HepG2 (cell line): ENCODE data around the gene OGFOD3. TPM values are rescaled to one million over a fixed set of nuclear protein-coding genes. Genes with fewer than 3 reads are reported as not detected.

Source experiments
- ARNTL ChIP-seq: sonication (generic); formaldehyde crosslinking; IDR thresholded peaks from 2 replicates; pipeline ENCODE4 v1.4.0; 2020; ENCODE audit warnings: mild to moderate bottlenecking, missing genetic modification reagents
- ATM ChIP-seq: fragments of 450-650 bp; IDR thresholded peaks from 2 replicates; pipeline ENCODE4 v1.7.1; 2017; ENCODE audit warnings: mild to moderate bottlenecking, borderline replicate concordance
- DPF2 ChIP-seq: sonication (generic); formaldehyde crosslinking; IDR thresholded peaks from 2 replicates; pipeline ENCODE4 v1.4.0; 2020; ENCODE audit warnings: mild to moderate bottlenecking, low read depth, missing genetic modification reagents, borderline replicate concordance
- HOXD1 ChIP-seq: sonication (generic); formaldehyde crosslinking; IDR thresholded peaks from 2 replicates; pipeline ENCODE4 v1.5.0; 2020; ENCODE audit warnings: missing genetic modification reagents
- MBNL3 ChIP-seq: fragments of 250-450 bp; sonication (Bioruptor Pico); conservative IDR thresholded peaks from 2 replicates; pipeline ENCODE4 v1.8.0; 2022; ENCODE audit warnings: mild to moderate bottlenecking, inconsistent platforms
- NFKB2 ChIP-seq: sonication (generic); formaldehyde crosslinking; IDR thresholded peaks from 2 replicates; pipeline ENCODE4 v1.4.0; 2020; ENCODE audit warnings: missing genetic modification reagents, borderline replicate concordance
- PHF8 ChIP-seq: sonication (generic); formaldehyde crosslinking; IDR thresholded peaks from 2 replicates; pipeline ENCODE4 v1.5.0; 2020; ENCODE audit warnings: missing genetic modification reagents
- RERE ChIP-seq: IDR thresholded peaks from 2 replicates; pipeline ENCODE4 v1.6.1; 2016; ENCODE audit warnings: low read depth, missing genetic modification reagents, missing compliant biosample characterization
- SCMH1 ChIP-seq: sonication (generic); formaldehyde crosslinking; IDR thresholded peaks from 2 replicates; pipeline ENCODE4 v1.9.0; 2021; ENCODE audit warnings: missing genetic modification reagents, mild to moderate bottlenecking, borderline replicate concordance
- TCF7 ChIP-seq: sonication (generic); IDR thresholded peaks from 2 replicates; pipeline ENCODE4 v1.6.1; 2016; ENCODE audit warnings: antibody characterized with exemption, low read depth
- ZC3H4 ChIP-seq: sonication (generic); formaldehyde crosslinking; IDR thresholded peaks from 2 replicates; pipeline ENCODE4 v1.4.0; 2020; ENCODE audit warnings: missing genetic modification reagents, borderline replicate concordance
- ZNF34 ChIP-seq: sonication (generic); formaldehyde crosslinking; IDR thresholded peaks from 2 replicates; pipeline ENCODE4 v1.4.0; 2020; ENCODE audit warnings: mild to moderate bottlenecking, missing genetic modification reagents, borderline replicate concordance
- ZNF44 ChIP-seq: sonication (generic); formaldehyde crosslinking; IDR thresholded peaks from 2 replicates; pipeline ENCODE4 v1.5.1; 2020; ENCODE audit warnings: mild to moderate bottlenecking, missing genetic modification reagents
- ZNF460 ChIP-seq: sonication (generic); formaldehyde crosslinking; IDR thresholded peaks from 2 replicates; pipeline ENCODE4 v1.5.1; 2020; ENCODE audit warnings: missing genetic modification reagents, mild to moderate bottlenecking, borderline replicate concordance
- ZNF530 ChIP-seq: sonication (generic); formaldehyde crosslinking; IDR thresholded peaks from 2 replicates; pipeline ENCODE4 v1.5.0; 2020; ENCODE audit warnings: low read depth, mild to moderate bottlenecking, missing genetic modification reagents
- ZNF564 ChIP-seq: sonication (generic); formaldehyde crosslinking; IDR thresholded peaks from 2 replicates; pipeline ENCODE4 v1.8.1; 2023; ENCODE audit warnings: mild to moderate bottlenecking, missing genetic modification reagents
- ZNF567 ChIP-seq: sonication (generic); formaldehyde crosslinking; IDR thresholded peaks from 2 replicates; pipeline ENCODE4 v1.8.1; 2023; ENCODE audit warnings: mild to moderate bottlenecking, missing genetic modification reagents, borderline replicate concordance
- ZNF572 ChIP-seq: sonication (generic); formaldehyde crosslinking; IDR thresholded peaks from 2 replicates; pipeline ENCODE4 v1.5.1; 2020; ENCODE audit warnings: mild to moderate bottlenecking, missing genetic modification reagents
- ZNF598 ChIP-seq: sonication (generic); formaldehyde crosslinking; IDR thresholded peaks from 2 replicates; pipeline ENCODE4 v1.5.1; 2020; ENCODE audit warnings: mild to moderate bottlenecking, missing genetic modification reagents, borderline replicate concordance
- ZNF879 ChIP-seq: sonication (generic); formaldehyde crosslinking; IDR thresholded peaks from 2 replicates; pipeline ENCODE4 v1.8.1; 2023; ENCODE audit warnings: missing genetic modification reagents
- polyA plus RNA-seq, 8 experiments: library from polyadenylated mRNA; depleted of rRNA in 3 of 8; stranded (reverse) in 7 of 8; unstranded in 1 of 8; fragments of >200 nt; fragmentation: Illumina TruSeq in 4 of 8; extraction: Trizol in 4 of 8; gene quantifications; 2 replicates each; pipeline versions ENCODE4 v1.2.1 to v1.2.3, GENCODE V29; 2011 to 2016; ENCODE audit warnings: low read depth in 4 of 8, missing spikeins in 1 of 8, mixed read lengths in 1 of 8; ENCODE audit not compliant: insufficient read depth in 1 of 8
- total RNA-seq, 5 experiments: library from RNA; depleted of rRNA; stranded (reverse); fragments of >200 nt; fragmentation: Illumina TruSeq; extraction: Trizol; gene quantifications; 2 replicates each; pipeline ENCODE4 v1.2.3, GENCODE V29; 2016; ENCODE audit warnings: low read depth in 1 of 5
- TF ChIP-seq, protein P1 (sequence below): sonication (generic); formaldehyde crosslinking; IDR thresholded peaks from 2 replicates; pipeline ENCODE4 v1.8.0; 2022; ENCODE audit warnings: mild to moderate bottlenecking, missing genetic modification reagents, borderline replicate concordance
- TF ChIP-seq, protein P2 (sequence below): sonication (generic); formaldehyde crosslinking; IDR thresholded peaks from 2 replicates; pipeline ENCODE4 v1.8.1; 2023; ENCODE audit warnings: missing genetic modification reagents, mild to moderate bottlenecking, borderline replicate concordance

OGFOD3 gene
- total and polyA plus RNA-seq, 2 of the 13 experiments (the other 11 are each of a cell fraction or from before 2014, with no cell fraction given) = 40.0 to 42.1 TPM

DNA sequence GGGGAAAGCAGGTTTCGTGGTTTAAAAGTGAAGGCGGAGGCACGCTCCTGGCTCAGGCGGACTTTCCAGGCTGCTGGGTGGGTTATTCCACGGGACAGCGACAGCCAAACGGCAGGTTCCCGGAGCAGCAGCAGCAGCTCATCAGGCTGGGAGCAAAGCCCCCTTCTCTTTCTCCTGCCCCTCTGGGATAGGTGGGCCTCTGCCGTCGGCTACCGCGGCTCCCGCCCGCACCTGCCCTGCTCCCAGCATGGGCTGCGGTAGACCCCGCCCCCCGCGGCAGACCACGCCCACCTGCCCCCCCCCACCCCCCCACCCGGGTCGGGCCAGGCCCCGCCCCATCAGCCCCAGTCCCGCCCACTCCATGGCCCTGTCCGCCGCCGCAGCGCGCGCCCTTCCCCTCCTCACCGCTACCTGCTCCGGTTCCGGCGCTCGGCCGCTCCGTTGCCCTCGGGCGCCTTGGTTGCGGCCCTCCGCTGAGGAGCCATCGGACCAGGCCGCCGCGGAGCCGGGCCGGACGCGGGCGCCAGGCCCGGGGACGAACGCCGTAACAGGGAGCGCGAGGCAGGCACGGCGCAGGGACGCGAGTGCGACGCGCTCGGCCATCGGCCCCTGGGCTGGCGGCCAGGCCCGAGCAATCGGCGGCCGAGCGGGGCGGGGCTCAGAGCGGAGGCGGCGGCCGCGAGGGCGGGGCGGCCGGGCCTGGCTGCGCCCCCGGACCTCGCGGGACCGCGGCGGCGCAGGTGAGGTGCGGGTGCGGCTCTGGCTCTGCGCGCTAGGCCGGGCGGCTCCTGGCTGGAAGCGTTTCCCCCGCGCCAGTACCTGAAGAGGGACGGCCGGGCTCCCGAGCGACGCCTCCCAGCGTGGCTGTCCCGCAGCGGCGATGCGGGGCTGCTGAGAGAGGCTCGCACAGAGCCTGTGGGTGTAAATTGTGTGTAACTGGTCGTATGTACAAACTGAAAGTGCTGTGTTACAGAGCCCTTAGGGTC lies at the start of gene OGFOD3, which contains the start of gene HEXD (continued):
- no peak for TF ChIP-seq RERE (CRISPR knock-in tag)
- peak; percentile 96 for TF ChIP-seq PHF8 (CRISPR knock-in tag)
- TF ChIP-seq DPF2 (CRISPR knock-in tag) = no peak
- no peak for TF ChIP-seq ATM
- no peak for TF ChIP-seq TCF7
- TF ChIP-seq HOXD1 = peak; percentile 68; the same call in 1 of the 2 replicates
- no peak; the same call in 1 of the 2 replicates for TF ChIP-seq NFKB2 (CRISPR knock-in tag)
- no peak for TF ChIP-seq ZNF879 (CRISPR knock-in tag)
- peak; percentile 90; the same call in 1 of the 2 replicates for TF ChIP-seq ZNF564
- TF ChIP-seq, protein P1, sequence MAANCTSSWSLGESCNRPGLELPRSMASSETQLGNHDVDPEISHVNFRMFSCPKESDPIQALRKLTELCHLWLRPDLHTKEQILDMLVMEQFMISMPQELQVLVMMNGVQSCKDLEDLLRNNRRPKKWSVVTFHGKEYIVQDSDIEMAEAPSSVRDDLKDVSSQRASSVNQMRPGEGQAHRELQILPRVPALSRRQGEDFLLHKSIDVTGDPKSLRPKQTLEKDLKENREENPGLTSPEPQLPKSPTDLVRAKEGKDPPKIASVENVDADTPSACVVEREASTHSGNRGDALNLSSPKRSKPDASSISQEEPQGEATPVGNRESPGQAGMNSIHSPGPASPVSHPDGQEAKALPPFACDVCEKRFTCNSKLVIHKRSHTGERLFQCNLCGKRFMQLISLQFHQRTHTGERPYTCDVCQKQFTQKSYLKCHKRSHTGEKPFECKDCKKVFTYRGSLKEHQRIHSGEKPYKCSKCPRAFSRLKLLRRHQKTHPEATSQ = 0 out of 2 replicates have a peak, but pooled peaks have one; percentile 61
- no peak for TF ChIP-seq ZNF572 (CRISPR knock-in tag)
- peak; percentile 84; the same call in 1 of the 2 replicates for TF ChIP-seq ZNF34 (CRISPR knock-in tag)
- TF ChIP-seq, protein P2, sequence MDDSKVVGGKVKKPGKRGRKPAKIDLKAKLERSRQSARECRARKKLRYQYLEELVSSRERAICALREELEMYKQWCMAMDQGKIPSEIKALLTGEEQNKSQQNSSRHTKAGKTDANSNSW (CRISPR knock-in tag) = no peak; the same call in 1 of the 2 replicates
- no peak for TF ChIP-seq ZNF530 (CRISPR knock-in tag)
- no peak for TF ChIP-seq MBNL3 (CRISPR knock-in tag)
- no peak for TF ChIP-seq ZC3H4 (CRISPR knock-in tag)
- TF ChIP-seq ZNF598 = no peak; the same call in 1 of the 2 replicates
- TF ChIP-seq ZNF567 (CRISPR knock-in tag) = peak; percentile 98
- TF ChIP-seq ARNTL = 0 out of 2 replicates have a peak, but pooled peaks have one; percentile 47
- TF ChIP-seq ZNF44 (CRISPR knock-in tag) = no peak
- no peak for TF ChIP-seq ZNF460 (CRISPR knock-in tag)
- TF ChIP-seq SCMH1 = no peak
